ENCODE data around the gene BTBD9.

Gene BTBD9

GRCh38 chr6:38508286-38508685, 131.4 kb downstream of the BTBD9 start (continued):
- TF ChIP-seq, protein P1, sequence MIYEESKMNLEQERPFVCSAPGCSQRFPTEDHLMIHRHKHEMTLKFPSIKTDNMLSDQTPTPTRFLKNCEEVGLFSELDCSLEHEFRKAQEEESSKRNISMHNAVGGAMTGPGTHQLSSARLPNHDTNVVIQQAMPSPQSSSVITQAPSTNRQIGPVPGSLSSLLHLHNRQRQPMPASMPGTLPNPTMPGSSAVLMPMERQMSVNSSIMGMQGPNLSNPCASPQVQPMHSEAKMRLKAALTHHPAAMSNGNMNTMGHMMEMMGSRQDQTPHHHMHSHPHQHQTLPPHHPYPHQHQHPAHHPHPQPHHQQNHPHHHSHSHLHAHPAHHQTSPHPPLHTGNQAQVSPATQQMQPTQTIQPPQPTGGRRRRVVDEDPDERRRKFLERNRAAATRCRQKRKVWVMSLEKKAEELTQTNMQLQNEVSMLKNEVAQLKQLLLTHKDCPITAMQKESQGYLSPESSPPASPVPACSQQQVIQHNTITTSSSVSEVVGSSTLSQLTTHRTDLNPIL (CRISPR knock-in tag; IDR thresholded peaks at IDR 0.05; ENCODE audit: low read depth) = no peak

DNA sequence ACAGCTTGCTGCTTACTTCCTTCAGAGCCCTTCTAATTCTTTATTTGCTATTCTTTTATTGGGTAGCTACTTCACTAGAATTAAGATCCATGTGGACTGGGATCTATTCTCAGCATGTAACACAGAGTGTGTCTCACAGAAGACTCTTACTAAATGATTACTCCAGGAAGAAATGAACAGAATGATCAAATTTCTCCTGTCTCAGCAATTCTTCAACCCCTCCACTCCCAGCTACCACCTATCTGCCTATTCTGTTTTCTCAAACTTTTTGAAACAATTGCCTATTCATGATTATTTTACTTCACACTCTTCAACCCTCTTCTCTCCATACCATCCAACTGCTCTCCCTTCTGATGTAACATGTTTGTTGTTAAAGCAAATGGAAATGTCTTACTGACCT, 132.6 kb downstream of the BTBD9 start:
- TF ChIP-seq GLIS3 (CRISPR knock-in tag; IDR thresholded peaks at IDR 0.05) = no peak
- TF ChIP-seq CSDC2 (CRISPR knock-in tag; IDR thresholded peaks at IDR 0.05) = no peak
- no peak for TF ChIP-seq ESRRG (CRISPR knock-in tag; IDR thresholded peaks at IDR 0.05)
- no peak for TF ChIP-seq ZNF565 (CRISPR knock-in tag; conservative IDR thresholded peaks at IDR 0.05; ENCODE audit: low read depth)
- TF ChIP-seq TOX (CRISPR knock-in tag; IDR thresholded peaks at IDR 0.05; ENCODE audit: borderline replicate concordance) = no peak
- TF ChIP-seq ZFP30 (CRISPR knock-in tag; IDR thresholded peaks at IDR 0.05) = no peak
- no peak for TF ChIP-seq CSRNP3 (CRISPR knock-in tag; IDR thresholded peaks at IDR 0.05)
- TF ChIP-seq PATZ1 (CRISPR knock-in tag; IDR thresholded peaks at IDR 0.05; ENCODE audit: borderline replicate concordance) = no peak
- no peak for TF ChIP-seq ZC3H10 (CRISPR knock-in tag; IDR thresholded peaks at IDR 0.05)
- TF ChIP-seq ISL1 (CRISPR knock-in tag; IDR thresholded peaks at IDR 0.05) = no peak
- no peak for TF ChIP-seq PPARA (CRISPR knock-in tag; IDR thresholded peaks at IDR 0.05; ENCODE audit: borderline replicate concordance)
- TF ChIP-seq ARNTL (CRISPR knock-in tag; IDR thresholded peaks at IDR 0.05; ENCODE audit: borderline replicate concordance, low read depth) = no peak
- TF ChIP-seq, protein P2, sequence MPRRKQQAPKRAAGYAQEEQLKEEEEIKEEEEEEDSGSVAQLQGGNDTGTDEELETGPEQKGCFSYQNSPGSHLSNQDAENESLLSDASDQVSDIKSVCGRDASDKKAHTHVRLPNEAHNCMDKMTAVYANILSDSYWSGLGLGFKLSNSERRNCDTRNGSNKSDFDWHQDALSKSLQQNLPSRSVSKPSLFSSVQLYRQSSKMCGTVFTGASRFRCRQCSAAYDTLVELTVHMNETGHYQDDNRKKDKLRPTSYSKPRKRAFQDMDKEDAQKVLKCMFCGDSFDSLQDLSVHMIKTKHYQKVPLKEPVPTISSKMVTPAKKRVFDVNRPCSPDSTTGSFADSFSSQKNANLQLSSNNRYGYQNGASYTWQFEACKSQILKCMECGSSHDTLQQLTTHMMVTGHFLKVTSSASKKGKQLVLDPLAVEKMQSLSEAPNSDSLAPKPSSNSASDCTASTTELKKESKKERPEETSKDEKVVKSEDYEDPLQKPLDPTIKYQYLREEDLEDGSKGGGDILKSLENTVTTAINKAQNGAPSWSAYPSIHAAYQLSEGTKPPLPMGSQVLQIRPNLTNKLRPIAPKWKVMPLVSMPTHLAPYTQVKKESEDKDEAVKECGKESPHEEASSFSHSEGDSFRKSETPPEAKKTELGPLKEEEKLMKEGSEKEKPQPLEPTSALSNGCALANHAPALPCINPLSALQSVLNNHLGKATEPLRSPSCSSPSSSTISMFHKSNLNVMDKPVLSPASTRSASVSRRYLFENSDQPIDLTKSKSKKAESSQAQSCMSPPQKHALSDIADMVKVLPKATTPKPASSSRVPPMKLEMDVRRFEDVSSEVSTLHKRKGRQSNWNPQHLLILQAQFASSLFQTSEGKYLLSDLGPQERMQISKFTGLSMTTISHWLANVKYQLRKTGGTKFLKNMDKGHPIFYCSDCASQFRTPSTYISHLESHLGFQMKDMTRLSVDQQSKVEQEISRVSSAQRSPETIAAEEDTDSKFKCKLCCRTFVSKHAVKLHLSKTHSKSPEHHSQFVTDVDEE (CRISPR knock-in tag; IDR thresholded peaks at IDR 0.05) = no peak
- no peak for TF ChIP-seq SNAI2 (CRISPR knock-in tag; IDR thresholded peaks at IDR 0.05)
- no peak for TF ChIP-seq ZFP3 (CRISPR knock-in tag; IDR thresholded peaks at IDR 0.05)
- no peak for TF ChIP-seq RARB (CRISPR knock-in tag; IDR thresholded peaks at IDR 0.05)
- TF ChIP-seq TCF4 (CRISPR knock-in tag; IDR thresholded peaks at IDR 0.05; ENCODE audit: borderline replicate concordance) = no peak
- no peak for TF ChIP-seq OSR1 (CRISPR knock-in tag; IDR thresholded peaks at IDR 0.05)
- no peak for TF ChIP-seq ZNF70 (CRISPR knock-in tag; IDR thresholded peaks at IDR 0.05)
- ATAC-seq = no peak

DNA sequence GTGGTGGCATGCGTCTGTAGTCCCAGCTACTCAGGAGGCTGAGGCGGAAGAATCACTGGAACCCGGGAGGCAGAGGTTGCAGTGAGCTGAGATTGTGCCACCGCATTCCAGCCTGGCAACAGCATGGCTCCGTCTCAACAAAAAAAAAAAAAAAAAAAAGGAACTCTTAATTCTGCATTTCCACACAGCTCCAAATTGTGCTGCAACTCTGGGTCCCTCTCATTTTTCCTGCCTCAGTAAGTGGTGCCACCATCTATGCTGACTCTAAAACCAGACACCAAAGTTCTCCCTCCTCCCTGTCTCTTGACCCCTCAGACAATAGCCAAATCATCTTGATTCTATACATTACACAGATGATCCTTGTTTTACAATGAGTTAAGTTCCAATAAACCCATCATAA, 133.9 kb downstream of the BTBD9 start:
- no peak for ATAC-seq
- TF ChIP-seq RARB (CRISPR knock-in tag; IDR thresholded peaks at IDR 0.05) = no peak
- TF ChIP-seq ARNTL (CRISPR knock-in tag; IDR thresholded peaks at IDR 0.05; ENCODE audit: borderline replicate concordance, low read depth) = no peak
- no peak for TF ChIP-seq PATZ1 (CRISPR knock-in tag; IDR thresholded peaks at IDR 0.05; ENCODE audit: borderline replicate concordance)
- TF ChIP-seq POU6F1 (CRISPR knock-in tag; IDR thresholded peaks at IDR 0.05; ENCODE audit: borderline replicate concordance, low read depth) = no peak
- TF ChIP-seq TCF4 (CRISPR knock-in tag; IDR thresholded peaks at IDR 0.05; ENCODE audit: borderline replicate concordance) = no peak
- no peak for TF ChIP-seq ZNF8 (CRISPR knock-in tag; IDR thresholded peaks at IDR 0.05)
- TF ChIP-seq GLIS3 (CRISPR knock-in tag; IDR thresholded peaks at IDR 0.05) = no peak
- no peak for TF ChIP-seq SNAI2 (CRISPR knock-in tag; IDR thresholded peaks at IDR 0.05)
- no peak for TF ChIP-seq OSR1 (CRISPR knock-in tag; IDR thresholded peaks at IDR 0.05)
- TF ChIP-seq ISL1 (CRISPR knock-in tag; IDR thresholded peaks at IDR 0.05) = no peak
- TF ChIP-seq ZC3H10 (CRISPR knock-in tag; IDR thresholded peaks at IDR 0.05) = no peak
- no peak for TF ChIP-seq ZFP30 (CRISPR knock-in tag; IDR thresholded peaks at IDR 0.05)
- no peak for TF ChIP-seq ZNF70 (CRISPR knock-in tag; IDR thresholded peaks at IDR 0.05)
- TF ChIP-seq, protein P2 (CRISPR knock-in tag; IDR thresholded peaks at IDR 0.05) = no peak
- TF ChIP-seq BACH2 (CRISPR knock-in tag; IDR thresholded peaks at IDR 0.05; ENCODE audit: borderline replicate concordance) = no peak
- TF ChIP-seq ESRRG (CRISPR knock-in tag; IDR thresholded peaks at IDR 0.05) = no peak
